ENCODE measurements around the gene IDH3B.
"Not testable (repeated sequence)": the region's sequence is repeated elsewhere in the genome, so short reads cannot be mapped to it uniquely, and the experiment has no call there.

DNA sequence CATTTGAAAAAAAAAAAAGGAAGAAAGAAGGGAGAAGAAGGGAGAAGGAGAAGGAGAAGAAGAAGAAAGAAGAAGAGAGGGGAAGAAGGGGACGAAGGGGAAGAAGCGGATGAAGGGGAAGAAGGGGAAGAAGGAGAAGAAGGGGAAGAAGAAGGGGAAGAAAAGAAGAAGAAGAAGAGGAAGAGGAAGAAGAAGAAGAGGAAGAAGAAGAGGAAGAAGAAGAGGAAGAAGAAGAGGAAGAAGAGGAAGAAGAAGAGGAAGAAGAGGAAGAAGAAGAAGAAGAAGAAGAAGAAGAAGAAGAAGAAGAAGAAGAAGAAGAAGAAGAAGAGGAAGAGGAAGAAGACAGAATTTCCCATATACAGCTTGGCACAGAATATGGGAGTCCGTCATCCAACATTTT, 18.0 kb upstream of the IDH3B start:
- not testable (repeated sequence) for TF ChIP-seq CTCF (conservative IDR thresholded peaks at IDR 0.05; ENCODE audit: low read length); EZH2phosphoT487 (IDR thresholded peaks at IDR 0.05; ENCODE audit: borderline replicate concordance)

Measured in Loucy (cell line).